GM11168 (cell line): ENCODE results near the gene PRDM2.
"Not testable (repeated sequence)": the region's sequence is repeated elsewhere in the genome, so short reads cannot be mapped to it uniquely, and the experiment has no call there.

Experiments used
- in situ Hi-C: fragments of 300-500 bp; cut with MboI; formaldehyde crosslinking; loops from one replicate; pipeline ENCODE4 v1.12.0; 2022; ENCODE audit warnings: low sequenced_read_pairs; ENCODE audit not compliant: unreplicated experiment

The PRDM2 gene

DNA sequence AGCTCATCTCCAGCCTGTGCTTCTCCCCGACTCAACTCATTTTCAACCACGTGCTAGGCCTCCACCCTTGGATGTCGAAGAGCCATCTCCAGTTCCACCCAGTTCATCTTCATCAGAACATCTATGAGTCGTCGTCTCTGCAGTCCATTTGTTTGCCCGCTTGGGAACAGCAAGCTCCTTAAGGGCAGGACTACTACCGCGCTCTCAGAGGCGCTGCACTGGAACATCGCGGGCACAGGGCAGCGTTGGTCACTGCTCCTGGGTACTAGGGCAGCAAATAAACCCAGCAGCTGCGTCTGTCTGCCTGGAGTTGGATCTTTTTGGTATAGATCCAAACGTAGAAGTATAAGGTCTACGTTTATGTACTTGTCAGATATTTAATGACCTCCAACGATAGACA lies 478 bp upstream of the PRDM2 start:
- in situ Hi-C loops, result no loop called here

DNA sequence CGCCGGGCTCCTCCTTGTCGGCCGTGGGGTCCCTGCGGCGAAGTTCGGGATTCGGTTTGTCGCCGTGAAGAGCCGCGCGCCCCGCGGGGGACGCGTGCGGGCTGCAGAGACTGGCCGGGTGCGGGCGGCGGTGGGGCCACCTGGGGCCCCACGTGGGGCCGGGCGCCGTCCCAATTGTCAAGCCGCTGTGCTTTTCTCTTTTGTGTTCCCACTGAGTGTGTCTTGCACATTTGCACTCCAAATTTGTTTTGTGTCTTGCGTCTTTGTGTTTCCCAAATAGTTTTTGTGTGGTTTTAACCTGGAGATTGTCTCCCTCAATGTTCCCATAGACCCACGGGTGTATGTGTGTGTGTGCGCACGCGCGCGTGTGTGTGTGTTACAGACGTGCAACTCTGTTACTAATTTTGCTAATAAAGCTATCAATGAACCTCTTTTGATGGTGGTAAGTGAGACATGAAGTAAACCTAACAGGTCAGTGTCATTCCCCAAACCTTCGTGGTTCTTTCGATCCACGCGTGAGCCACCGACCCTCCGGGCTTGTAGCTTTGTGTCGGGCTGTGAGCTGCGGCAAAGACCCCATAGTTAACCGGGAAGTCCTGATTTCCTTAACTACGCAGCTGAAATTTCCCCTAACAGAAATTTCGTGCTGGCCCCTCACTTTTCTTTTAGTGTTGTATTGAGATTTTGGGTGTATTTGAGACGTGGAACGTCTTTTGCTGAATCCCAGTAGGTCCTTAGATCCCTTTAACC lies 708 bp downstream of the PRDM2 start:
- in situ Hi-C loops, result no loop called here

DNA sequence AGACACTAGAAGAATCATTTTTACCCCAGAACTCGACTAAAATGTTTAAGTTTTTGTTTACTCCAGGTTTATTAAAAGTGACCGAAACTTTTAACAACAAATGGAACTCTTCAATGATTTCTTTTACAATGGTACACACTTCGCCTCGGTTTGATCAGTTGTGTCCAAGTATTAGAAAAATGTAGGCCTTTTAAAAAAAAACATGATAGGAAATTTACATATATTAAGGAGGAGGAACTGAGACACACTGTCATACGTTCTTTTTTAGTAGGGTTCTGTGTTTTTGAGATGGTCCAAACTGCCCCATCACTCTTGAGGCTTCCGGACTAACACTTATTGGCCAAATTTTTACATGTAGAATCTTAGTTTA lies 1.3 kb downstream of the PRDM2 start:
- in situ Hi-C loops, result no loop called here

DNA sequence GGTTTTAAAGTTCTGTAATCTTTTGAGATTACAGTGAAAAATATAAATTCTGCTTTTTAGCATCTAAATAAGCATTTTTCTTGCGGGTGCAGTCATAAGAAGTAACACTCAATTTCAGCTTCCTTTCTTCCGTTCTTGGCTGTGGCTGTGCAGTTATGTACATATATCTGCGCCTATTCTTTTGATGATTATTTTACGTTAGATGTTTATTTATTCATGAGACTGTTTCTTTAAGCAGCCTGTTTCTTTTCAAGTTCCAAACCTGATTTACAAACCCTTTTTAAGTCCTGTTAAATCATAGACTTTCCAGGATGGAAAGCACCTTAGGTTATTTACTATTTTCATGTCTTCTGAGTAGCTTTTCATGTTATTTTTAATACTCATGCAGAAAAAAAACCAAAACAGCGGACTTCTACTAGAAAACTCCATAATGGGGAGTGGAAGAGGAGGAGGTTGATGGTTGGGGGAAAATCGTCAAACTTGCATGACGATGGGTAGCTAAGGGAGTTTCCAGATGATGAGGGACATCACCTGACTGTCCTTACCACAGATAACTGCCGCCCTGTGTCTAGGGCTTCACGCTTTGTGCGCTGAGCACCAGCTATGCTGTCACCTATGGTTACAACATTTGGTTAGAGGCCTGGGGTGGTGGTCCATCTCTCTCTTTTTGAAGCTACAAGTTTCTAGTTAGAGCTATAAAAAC lies 2.6 kb downstream of the PRDM2 start:
- in situ Hi-C loops, result no loop called here

DNA sequence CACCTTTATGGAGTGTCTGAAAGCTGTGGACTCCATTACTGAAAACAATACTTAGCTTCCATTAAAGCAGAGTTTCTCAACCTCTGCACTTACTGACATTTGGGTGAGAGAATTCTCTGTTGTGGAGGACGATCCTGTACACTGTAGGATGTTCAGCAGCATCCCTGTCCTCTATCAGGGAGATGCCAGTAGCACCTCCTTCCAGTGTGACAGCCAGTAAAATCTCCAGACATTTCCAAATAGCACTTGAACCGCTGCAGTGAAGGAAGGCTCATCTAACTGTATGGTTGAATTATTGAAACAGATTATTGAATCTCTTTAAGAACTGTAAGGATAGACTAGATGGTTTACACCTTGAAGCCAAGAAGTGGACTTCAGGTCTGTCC lies 3.1 kb downstream of the PRDM2 start:
- in situ Hi-C loops, result no loop called here

DNA sequence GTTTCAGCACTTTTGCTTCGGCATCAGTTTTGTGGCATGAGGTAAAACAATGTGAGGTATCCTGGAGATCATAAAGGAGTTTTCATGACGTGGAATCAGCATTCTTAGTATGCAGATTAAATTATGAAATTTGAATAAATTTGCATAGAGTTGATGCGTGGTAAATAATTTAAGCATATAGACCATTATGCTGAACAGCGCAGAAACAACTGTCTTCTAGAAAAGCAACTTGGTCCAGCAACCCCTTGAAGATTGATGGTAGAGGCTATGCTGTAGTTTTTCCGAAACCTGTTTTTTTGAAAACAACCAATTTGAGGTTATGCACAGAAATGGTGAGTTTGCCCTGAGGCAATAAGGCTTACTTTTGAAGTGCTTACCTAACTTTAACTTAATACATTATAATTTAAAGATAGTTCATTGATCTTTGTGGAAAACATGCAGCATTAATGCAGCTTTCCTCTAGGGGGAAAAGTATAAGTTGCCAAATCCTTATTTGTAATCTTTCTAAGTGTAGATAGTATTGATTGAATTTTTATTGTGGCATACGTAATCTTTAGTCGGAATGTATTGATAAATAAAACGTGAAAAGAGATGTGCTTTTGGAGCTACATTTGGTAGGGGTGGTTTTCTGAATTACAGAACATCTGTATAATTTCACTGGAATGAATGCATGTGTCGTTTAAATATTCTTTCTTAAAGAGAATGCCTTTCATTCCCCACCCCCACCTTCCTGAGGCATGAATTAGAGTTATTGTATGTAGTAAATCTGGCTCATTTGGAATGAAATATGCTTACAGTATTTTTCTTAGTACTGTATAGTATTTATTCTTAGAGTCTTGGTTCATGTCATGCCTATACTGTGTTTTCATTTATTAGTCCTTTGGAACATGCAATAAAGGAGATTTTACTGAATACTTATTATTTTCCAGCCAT lies 3.8 kb downstream of the PRDM2 start:
- in situ Hi-C loops, result no loop called here

DNA sequence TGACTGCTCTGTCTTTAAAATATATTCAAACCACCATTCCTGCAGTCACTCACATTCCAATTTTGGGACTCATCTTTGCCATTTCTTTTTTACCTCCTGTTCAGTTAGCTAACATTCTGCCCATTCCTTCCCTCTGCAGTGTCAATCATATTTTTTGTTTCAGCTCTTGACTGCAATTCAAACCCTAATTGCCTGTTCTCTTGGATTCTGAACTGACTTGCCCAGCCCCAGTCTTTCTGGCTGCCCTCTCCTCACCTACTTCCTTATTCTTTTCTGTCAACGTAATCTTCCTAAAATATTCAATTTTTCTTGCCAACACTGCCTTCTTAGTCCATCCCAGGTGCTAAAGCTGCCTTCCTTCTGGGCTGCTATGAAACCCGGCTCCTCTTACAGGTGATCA lies 6.1 kb downstream of the PRDM2 start:
- in situ Hi-C loops, result no loop called here

DNA sequence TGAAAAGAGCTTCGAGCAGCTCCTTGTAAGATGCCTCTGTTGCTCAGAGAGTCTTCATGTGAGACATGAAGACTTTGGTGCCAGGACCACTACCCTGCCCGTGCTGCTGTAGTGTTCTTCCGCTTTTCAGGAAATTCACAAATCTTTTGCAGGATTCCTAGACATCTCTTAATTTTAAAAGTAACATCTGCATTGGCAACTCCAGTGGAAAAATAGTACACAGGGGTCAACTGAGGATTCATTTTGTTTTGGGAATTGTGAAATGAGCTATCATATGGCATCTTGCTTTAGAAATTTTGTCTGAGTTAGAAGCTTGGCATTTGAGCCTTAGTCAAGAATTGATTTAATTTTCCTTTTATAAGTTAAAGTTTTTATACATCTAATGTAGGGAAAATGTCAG lies 7.2 kb downstream of the PRDM2 start:
- in situ Hi-C loops, result no loop called here

DNA sequence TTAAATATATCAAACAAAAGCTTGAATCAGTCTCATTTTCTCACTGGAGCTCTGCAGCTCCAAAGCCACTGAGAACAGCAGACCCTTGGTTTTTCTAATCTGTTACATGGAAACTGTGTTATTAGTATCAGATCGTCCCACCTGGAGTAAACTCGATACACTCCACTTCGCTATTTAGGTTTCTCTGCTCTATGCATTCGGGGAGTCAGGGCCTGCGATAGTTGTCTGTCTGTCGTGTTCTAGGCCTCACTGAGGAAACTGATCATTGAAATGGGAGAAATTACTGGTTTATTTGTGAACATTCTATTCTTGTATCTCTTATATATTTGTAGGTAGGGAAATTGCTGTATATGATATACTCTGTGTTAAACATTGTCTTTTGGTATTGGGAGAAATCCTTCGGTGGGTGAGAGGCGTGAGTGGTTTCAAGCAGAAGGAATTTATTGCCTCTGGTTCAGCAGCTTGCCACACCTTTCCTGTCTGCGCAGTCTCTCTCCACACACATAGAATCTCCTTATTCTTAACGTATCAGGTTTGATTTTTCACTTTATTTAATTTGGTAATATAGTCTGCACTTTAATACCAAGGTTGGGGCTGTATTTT lies 8.5 kb downstream of the PRDM2 start:
- in situ Hi-C loops, result no loop called here

DNA sequence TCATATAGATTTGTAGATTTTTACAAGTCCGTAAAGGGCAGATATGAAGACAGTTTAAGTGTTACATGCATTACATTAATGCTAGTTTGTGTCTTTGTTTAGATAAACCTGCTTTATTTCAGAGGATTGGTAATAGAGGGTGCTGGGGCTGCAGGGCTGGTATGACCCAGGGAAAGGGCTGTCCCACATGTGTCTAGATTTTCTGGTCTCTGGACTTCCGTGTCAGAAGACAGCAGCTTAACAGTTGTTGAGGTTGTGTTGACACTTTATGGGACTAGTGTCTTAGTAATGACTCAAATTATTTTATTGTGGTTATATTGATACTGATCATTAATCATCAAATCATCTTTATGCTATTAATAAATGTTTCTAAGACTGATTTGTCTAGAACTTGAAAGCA lies 10.1 kb downstream of the PRDM2 start:
- in situ Hi-C loops, result no loop called here

DNA sequence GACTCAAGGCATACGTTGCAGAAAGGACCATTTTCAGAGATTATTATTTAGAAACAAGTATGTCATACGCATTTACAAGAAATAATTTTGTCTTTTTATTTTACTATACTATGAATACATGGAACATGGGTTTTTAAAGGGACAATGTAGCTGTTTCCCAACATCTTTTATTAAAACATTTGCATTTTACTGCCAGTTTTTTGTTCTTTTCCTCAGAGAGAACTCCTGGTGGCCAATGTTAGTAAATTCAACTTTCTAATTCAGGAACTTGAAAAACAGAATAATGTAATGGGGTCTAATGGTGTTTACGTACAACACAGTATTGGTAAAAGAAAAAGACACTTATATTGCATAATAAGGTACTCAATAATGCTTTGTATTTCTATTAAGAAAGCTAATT lies 14.9 kb downstream of the PRDM2 start:
- in situ Hi-C loops, result no loop called here

DNA sequence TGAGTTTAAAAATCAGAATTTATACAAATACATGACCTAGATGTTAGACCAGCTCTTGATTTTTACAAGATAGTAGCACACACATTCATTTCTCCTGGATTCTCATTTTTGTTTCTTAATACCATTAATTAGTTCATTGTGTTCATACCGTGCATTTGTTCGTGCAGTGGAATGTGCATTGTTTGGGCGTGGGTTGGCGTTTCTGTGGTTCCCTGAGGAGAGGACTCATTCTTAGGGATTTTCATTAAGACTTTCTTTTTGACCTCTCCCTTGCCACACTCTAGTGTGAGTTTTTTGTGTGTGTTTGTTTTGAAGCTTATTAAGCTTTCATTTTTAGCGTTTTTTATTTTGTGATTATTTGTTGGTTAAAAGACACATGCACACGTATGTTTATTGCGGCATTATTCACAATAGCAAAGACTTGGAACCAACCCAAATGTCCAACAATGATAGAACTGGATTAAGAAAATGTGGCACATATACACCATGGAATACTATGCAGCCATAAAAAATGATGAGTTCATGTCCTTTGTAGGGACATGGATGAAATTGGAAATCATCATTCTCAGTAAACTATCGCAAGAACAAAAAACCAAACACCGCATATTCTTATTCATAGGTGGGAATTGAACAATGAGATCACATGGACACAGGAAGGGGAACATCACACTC lies 15.8 kb downstream of the PRDM2 start:
- in situ Hi-C loops, result not testable (repeated sequence)

DNA sequence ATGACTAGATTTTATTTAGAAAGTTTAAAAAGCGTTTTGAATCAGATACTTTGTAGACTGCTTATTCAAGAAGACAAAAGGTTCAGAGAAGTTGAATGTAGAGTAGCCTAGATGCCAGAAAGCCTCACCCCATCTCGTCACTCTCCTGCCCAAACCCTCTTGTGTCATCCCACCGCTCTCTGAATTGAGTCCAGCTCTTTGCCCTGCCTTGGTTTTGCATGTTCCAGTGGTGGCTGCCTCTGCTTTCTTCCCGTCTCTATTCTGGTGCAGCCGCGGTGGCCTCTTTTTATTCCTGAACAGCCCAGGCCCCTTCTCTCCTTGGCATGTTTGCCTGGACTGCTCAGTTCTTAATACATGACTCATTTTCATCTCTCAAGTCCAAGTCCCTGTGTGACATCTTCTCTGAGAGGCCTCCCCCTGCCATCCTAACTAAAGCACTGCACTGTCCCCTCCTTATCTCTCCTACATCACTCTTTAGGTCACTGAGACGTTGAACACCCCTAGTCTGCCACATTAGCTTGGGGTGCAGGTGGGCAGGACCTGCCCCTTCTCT lies 22.9 kb downstream of the PRDM2 start:
- in situ Hi-C loops, result no loop called here

DNA sequence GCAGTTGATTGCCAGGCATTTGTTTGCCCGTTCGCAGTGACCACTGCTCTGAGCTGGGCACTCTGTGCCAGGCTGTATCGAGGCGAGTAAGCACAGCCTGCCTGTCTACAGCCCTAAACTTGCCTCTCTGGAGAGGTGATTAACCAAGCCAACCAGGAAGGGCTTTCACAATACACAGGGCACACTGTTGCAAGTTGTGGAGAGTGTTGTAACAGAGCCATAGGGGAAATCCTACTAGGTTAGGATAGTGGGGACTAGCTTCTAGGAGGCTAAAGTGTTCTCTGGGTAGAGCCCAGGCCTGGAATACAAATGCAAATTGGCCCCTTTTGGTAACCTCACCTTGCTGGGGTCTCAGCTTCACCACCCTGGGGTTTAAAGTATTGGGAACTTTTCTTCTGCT lies 23.8 kb downstream of the PRDM2 start:
- in situ Hi-C loops, result no loop called here

DNA sequence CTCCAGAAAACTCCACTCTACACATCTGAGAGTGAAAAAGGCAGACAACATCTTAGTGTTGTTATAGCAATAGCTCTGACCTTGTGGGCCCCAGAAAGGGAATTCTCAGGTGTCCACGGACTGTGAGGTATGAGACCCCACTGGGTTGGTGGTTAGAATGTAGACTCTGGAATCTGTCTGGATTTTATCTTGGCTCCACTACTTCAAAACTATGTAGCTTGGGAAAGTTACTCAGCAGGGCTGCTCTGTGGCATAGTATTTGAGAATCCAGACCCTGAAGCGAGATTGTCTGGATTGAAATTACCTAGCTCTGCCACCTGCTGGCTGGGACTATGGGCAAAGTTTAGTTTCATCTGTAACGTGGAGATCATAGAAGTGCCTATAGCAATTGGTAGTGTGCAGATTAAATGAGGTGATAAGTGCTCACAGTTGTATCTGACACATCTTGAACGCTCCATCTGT lies 25.8 kb downstream of the PRDM2 start:
- in situ Hi-C loops, result no loop called here

DNA sequence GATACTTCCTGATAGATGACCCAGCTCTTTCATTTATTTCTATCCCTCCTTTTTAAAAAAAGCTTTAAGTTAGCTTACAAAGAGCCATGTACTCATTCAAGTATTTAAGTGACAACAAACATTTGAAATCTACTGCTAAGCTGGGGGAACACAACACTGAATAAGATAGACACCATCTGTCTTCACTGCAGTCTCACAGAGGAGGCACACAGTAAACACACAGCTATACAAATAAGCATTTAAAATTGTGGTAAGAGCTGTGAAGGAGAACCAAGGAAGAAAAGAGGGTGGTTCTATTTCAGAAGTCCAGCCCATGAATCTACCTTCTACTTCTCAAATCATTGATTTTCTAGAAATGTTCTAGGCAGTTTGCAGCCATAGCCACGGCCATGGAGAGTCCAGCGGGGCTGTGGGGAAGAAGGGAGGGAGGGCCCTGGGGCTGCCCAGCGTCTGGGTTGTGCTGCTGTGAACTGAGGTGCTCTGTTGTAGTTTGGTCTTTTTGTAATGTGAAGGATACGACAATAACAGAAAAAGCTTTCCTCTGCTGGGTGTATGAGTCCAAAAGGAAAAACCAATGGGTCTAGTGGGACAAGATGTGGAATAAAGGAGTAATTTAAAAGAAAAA lies 28.2 kb downstream of the PRDM2 start:
- in situ Hi-C loops, result no loop called here

DNA sequence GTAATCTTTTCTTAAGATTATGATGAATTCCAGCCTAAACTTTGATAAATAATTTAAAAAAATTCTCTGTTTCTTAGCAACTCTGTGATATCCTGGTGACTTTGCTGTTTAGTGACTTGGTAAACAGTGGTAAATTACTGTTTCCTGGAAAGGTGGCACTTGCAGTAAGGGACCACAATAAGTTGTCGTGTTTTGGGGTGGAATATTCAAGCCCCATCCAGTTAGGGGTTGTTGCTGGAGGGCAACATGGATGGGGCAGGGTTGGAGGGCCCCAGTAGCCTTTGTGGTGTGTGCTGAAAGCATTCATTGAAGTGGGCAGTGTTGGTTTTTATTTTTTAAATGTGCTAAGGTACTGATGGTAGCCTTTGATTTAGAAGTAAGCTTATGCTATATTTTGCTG lies 30.3 kb downstream of the PRDM2 start:
- in situ Hi-C loops, result no loop called here

DNA sequence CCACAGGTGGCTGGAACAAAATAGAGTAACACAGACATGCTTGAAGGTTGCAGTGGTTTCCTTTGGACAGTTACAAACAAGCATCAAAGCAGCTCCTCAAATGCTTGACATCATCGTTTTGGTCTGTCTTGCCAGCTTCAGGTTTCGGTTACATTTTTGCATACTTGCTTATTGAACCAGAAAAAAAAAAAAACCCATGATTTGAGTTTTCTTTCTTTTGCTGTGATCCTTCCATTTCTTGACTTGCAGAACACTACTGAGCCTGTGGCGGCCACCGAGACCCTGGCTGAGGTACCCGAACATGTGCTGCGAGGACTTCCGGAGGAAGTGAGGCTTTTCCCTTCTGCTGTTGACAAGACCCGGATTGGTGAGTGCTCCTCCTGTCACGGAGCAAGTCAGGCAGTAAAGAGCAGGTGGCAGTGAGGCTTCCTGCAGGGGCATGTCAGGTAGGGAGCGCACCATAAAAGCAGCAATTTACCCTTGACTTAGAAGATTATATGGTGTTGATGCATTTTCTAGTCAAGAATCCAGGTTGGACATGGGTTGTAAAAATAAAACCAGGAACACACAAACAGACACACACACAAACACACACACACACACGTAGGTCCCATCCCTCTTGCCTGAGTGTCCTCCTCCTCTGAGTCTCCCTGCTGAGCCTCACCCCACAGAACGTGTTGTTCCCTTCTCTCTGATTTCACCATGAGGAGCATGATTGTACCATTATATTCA lies 30.9 kb downstream of the PRDM2 start:
- in situ Hi-C loops, result no loop called here

DNA sequence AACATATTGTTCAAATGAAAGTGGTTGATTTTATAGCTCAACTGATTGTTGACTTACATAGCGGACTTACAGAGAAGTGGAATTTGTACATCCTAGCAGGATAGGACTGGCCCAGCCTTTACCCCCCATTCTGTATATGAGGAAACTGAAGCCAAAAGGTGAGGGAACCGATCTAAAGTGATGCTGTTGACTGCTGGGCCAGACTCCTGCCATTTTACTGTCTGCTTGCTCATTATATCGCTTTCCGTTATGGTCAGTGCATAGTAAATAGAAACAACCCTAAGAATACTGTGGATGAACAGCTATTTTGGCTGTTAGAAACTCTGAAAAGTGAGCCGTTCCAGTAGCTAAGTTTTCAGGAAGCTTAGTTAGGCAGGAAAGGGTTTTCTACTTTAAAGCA lies 31.9 kb downstream of the PRDM2 start:
- in situ Hi-C loops, result no loop called here
